Measurements from ENCODE around the gene PDSS1.
"Not testable (repeated sequence)": the region's sequence is repeated elsewhere in the genome, so short reads cannot be mapped to it uniquely, and the experiment has no call there.

The PDSS1 gene

DNA sequence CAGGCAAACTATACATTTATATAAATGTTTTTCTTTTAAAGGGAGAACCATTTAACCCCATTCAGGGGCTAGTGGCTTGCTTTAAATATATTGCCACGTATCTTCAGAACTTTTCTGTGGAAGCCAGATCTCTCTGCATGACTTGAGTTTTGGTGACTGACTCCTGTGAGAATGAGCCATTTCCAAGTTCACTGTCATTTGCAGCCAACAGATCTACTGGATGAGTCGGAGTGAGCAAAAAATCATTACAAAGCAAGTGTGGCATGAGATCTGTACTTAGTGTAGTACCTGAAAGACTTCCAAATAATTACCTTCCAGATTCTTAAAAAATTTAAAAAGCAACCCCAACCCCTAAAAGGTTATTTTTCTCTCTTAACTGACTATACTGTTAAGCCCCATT lies 45.6 kb downstream of the PDSS1 start:
- no peak for DNase-seq

DNA sequence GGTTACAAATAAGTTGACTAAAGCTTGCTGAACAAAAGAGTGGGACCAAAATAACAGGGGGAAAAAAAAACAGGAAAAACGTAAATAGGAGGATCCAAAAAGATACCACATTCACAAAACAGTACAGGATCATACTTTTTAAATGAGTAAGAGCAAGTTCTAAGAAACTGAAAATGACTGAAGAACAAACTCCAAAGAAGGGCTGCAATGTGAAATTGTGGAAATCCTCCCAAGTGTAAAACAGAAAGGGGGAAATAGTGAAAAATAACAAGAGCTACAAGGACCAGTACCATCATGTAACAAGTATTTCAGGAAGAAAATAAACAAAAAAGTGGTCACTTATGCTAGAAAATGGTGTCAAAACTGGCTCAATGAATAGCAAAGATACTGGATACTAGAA lies 46.3 kb downstream of the PDSS1 start:
- no peak for DNase-seq

DNA sequence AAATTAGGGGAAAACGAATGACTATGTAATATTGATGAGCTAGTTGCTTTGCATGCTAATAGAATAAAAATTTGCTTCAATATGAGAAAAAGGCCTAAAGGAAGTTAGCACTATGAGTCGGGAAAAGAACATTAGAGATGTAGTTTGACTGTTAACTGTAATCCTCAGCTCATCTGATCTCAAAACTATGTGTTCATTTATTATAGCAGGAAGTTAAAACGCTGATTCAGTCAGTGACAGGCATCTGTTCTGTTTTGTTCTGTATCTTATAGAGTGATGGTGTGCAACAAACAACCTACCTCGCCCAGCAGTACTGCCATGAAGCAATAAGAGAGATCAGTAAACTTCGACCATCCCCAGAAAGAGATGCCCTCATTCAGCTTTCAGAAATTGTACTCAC lies 48.6 kb downstream of the PDSS1 start:
- no peak for DNase-seq

DNA sequence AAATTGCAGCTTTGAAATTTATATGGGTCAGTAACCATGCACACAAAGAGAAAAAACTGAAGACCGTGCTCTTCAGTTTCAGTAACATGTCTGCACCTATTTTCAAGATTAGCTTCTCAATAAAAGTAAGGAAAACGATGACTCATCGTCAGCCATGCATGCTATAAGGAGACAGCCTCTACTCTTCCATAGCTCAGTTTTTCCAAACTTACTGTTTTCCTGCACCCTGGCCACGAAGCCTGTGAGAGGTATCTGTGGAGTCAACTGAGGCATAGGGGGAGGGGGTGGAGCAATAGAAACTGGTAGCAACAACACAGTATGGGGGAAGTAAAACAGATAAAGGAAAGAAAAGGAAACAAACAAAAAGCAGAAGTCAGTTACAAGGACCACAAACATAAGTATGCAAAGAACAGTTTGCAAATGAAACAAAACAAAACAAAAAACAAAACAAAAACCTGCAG lies 58.0 kb downstream of the PDSS1 start:
- DNase-seq = no peak

DNA sequence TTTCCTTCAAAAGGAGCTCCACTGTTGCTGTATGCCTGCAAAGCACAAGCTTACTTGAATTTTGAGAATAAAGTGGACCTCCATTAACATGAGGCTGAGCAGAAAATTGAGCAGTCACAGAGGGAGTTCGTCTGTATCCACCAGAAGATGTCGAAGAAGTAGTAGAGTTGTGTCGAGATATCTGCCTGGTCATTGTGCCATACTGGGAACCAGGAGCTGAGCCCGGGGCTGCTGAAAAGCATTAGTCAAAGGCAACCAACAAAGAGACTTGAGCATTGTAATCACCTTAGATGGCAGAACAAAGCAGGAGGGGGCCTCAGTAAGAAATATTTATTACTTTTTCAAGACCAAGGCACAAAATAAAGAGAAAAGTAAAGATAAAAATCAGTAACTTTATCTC lies 61.5 kb downstream of the PDSS1 start:
- DNase-seq = no peak

DNA sequence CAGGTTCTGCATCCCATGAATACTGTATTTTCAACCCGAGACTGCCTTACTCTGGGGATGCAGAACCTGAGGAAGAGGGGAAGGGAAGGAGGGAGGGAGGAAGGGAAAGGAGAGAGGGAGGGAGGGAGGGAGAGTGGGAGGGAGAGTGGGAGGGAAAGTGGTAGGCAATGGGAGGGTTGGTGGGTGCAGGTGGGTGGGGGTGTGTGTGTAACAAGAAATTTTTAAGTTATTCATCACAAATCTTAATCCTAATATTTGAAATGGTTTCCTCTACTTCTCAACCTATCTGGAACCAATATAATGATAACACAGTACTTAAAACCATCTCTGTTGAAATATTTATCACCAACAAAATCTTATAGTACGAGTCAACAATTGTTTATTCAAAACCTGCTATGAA lies 68.0 kb downstream of the PDSS1 start:
- no peak for DNase-seq

DNA sequence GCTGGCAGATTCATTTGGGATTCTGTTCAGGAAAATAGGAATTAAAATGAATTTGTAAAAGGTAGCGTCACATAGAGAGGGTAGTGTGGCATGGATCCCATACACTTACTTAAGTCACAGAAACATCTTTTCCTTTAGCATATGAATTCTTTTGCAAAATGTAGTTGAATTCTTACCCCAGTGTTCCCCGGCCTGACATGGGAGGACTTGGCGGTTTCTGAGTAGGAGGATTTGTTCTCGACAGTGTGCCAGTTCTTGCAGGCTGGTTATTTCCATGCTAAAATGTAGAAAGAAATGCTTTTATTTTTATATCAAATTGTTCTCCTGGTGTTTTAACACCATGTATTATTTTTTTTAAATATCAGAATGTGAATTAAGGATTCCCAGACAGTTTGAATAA lies 72.6 kb downstream of the PDSS1 start:
- no peak for DNase-seq

DNA sequence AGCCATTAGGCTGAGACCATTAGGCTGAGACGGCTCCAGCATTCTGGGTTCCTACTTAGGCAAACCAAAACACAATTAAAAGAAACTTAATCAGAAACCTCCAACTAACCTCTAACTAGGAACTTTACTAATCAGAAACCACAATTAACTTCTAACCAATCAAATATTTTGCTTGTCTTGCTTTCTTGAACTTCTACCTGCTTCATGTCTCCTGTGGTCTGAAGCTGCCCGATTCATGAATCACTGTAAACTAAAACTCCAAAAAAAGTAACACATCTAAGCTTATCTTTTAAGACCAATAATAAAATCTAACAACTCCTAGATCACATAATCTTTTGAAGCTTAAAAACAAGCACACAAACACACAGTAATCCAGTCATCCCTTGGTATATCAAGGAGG lies 76.1 kb downstream of the PDSS1 start:
- no peak for DNase-seq

DNA sequence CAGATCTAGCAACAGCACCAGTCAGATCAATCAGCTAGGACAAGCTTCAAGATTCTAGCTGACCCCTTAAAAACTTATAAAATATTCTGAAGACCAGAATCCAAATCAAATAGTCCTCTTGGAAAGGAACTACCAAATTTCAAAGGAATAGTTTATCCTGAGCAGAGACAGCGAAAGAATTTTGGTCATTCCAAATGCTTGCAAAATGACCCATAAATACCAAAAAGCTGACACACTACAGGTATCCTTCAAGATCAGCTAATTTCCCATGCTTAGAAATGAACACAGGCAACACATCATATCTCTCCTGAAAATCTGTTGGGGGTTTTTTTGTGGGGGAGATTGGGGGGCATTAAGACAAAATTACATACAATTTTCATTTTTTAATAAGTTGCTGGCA lies 78.8 kb downstream of the PDSS1 start:
- no peak for DNase-seq

DNA sequence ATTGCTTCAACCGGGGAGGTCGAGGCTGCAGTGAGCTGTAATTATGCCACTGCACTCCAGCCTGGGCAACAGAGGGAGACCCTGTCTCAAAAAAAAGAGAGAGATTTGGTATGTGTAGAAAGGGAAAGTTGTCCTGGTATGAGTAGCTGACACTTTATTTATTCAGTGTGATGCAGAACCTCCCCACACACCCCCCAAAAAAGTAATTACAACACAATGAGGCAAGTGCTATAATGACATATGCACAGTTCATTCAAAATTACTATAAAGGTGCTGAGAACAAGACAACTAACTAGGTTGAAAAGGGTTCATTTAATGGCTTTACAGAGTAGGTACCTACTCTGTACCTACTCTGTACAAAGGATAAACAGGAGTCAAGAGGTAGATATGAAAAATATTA lies 80.2 kb downstream of the PDSS1 start:
- no peak for DNase-seq

DNA sequence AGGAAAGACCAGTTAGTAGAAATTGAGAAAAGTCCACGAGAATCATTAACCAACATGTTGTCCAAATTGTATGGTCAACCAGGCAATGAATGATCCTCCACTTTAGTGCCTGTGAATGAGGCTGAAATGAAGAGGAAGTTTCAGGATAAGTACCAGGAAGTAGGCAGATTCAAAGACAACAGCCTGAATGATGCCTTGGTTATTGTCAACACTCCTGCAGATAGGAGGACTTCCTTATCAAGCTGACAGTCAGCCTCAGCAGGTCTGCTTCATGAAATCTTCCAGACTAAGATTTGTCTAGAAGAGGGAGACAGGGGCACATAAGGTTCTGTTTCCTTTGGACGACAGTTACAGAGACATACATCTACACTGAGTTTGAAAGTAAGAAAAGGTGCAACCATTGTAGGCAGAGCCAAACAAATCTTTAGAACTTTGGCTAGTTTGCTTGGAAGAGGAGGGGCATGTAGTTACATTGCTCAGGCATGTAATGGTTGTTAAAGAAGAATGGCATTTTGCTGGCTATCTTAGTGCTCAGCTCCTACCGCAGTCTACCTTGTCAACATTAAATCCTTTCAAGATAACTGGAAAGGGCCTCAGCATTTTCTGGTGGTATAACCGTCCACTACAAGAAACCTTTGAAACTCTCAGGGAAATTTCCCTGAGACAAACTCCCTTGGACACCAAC lies 81.8 kb downstream of the PDSS1 start:
- DNase-seq = no peak

DNA sequence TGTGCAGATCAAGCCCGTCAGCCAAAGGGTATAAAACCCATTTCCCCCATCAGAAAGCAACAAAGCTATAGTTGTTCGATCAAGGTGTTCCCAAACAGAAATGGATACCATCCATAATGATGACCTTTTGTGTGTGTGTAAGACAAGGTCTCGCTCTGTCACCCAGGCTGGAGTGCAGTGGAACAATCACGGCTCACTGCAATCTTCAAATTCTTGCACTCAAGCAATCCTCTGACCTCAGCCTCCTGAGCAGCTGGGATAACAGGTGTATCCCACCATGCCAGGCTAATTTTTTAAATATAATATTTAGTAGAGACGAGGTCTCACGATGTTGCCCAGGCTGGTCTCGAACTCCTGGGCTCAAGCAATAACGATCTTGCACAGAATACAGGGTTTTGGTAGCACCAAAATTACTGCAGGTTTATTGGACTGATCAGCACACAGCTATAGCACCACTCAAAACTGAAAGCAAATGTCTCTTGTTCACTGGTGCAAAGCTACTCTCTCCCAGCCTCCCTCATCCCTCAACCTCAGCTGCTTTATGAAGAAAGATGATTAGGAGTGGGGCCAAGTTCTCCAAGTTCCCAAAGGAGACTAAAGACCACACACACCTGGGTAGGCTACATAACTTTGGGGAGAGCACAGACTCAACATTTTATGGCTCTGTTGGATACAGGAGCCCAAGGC lies 82.7 kb downstream of the PDSS1 start:
- DNase-seq = no peak

DNA sequence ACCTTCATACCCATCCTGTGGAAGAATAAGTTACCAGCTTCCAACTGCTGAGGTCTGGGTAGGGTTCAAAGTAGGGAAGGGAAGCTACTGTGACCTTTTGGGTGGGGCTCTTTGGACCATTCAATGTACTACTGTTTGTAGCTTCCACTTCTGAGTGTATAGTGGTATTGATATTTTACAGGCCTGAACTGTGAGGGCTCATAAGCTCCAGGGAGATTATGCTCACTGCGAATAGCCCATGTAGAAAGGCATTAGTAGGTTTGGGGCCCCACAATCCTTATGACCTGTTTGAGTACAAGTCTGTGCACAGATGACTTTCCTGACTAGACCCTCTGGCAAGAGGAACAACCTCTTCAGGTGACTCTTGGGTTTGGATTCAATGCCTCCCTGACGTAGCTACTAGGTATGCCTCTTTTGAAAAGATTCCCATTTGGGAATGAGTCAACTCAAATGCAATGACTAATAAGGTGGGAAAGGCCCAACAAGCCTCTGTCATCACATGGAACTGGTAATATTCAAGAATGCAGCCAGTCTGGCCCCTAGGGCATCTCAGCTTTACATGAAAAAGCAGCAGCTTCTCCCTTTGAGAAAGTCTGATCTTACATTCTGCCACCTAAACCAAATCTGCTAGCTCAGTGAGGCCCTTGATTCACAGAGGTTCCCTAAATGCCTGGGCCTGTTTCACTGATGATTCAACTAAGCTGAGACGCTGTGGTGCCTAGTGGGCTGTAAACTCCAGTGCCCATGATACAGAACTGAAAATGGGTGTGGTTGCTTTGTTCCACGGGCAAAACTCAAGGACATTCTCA lies 83.5 kb downstream of the PDSS1 start:
- DNase-seq = no peak

DNA sequence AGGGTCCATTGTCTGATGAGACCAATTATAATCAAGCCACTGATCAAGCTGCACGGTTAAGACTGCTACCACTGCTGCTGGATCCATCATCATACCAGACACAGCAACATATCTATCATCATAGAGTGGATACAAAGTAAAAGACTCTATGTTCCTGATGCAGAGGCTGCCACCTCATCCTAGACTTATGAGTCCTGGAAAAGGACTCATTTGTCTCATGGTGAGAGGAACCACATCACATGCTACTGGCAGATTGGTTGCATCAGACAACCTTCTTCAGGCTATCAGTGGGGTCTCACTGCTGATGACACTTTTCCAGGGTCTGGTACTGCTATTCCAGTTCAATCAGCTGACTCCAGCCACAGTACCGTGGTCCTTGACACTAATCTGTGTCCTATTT lies 84.3 kb downstream of the PDSS1 start:
- DNase-seq = no peak

DNA sequence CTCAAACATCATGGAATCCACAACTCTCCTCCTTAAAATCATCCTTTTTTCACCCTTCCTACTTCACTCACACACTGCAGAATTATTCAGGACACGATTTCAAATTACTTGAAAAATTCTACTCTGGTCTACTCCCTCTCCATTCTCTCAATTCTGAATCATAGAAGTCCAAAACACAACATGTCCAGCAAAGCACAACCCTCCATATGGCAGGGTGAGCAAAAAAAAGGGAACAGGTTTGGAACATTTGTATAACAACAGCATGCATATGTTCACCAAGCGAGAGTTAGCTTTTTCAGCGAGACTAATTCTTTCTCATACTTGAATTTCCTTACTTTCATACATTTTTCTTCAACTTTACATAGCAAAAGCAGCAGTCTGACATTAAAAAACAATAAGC lies 89.9 kb downstream of the PDSS1 start:
- no peak for DNase-seq

DNA sequence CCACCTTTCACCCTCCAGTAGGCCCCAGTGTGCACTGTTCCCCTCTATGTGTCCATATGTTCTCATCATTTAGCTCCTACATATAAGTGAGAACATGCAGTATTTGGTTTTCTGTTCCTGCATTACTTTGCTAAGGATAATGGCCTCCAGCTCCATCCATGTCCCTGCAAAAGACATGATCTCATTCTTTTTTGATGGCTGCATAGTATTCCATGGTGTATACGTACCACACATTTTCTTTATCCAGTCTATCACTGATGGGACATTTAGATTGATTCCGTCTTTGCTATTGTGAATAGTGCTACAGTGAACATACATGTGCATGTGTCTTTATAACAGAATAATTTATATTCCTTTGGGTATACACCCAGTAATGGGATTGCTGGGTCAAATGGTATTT lies 92.3 kb downstream of the PDSS1 start:
- not testable (repeated sequence) for DNase-seq

DNA sequence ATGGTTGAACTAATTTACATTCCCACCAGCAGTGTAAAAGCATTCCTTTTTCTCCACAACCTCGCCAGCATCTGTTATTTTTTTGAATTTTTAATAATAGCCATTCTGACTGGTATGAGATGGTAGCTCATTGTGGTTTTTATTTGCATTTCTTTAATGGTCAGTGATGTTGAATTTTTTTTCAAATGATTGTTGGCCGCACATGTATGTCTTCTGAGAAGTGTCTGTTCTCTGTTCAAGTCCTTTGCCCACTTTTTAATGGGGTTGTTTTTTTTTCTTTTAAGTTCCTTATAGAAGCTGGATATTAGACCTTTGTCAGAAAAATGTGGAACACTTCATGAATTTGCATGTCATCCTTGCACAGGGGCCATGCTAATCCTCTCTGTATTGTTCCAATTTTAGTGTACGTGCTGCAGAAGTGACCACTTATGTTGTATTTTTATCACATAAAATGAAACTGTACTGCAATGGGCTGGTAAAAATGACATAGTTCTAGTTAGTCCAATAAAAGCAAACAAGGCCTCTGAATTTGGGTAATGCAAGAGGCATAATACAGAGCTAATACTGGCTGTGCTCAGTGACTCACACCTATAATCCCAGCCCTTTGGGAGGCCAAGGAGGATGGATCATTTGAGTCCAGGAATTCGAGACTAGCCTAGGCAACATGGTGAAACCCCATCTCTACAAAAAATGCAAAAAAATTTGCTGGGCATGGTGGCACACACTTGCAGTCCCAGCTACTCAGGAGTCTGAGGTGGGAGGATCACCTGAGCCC lies 92.9 kb downstream of the PDSS1 start:
- DNase-seq = no peak

DNA sequence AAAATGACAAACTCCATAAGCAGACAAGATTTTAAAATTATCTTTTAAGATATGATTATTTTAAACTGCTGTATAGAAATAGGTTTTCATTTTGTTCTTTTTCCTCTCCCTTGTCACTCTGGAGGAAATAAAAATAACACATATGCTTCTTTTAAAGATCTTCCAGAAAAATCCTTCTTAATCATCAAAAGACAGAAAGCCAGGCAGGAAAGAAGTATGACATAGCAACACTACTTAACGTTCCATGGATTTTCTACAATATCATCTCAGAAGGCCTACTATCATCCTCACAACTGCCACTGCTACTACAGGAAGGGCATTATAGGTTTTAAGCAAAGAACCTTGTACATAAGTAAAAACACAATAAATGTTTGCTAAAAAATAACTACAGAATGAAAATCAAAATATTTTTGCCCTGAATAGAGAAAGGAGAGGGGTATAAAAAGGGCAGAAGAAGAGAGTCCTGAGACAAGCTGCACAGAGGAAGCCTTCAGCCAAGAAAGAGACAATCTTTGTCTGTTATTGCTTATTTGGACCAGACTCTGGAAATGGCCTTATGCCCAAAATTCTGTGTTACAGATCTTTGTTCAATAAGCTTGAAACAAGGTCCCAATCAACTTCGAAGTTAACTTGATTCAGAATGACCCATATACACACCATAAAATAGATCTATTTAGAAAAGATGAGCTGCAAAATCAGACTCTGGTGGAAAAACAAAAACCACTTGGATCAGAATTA lies 95.4 kb downstream of the PDSS1 start:
- DNase-seq = no peak
